Activated gamma-delta T cell (primary cell): ENCODE measurements around the gene MLH3.

ENCODE experiments used
- DNase-seq: peaks from one replicate; lab custom pipeline; 2025; lab: John Stamatoyannopoulos, UW

The MLH3 gene

GRCh38 chr14:74984236-74985027 is 66.8 kb downstream of the MLH3 start:
- DNase-seq, result no peak

DNA sequence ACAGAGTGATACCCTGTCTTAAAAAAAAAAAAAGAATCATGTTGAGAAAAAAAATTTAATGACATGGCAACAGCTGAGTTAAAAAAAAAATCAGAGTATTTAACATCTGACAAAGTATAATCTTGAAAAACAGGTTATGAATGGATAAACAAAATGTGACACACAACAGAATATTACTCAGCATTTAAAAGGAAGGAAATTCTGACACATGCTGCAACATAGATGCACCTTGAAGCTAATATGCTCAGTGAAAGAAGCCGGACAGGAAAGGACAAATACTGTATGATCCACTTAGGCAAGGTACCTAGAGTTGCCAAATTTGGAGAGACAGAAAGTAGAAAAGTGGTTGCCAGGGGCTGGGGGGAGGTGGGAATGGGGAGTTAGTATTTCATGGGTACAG is 67.9 kb downstream of the MLH3 start:
- no peak for DNase-seq

DNA sequence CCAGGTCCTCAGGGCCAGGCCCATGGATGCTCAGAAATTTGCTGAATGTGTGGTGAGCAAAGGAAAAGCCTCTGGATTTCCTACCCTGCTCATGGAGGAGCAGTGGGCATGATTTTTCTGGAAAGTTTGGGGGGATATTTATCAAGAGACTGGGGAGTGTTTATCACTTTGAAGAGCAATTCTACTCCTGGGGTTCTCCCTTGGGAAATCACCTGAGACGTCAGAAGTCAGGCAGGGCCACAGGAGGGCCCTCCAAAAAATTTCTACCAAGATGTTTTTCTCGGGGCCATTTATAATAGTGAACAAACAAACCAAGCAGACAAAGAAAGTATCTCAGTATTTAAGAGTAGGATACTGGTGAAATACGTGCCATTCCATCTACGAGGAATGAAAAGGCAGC is 68.6 kb downstream of the MLH3 start:
- no peak for DNase-seq

GRCh38 chr14:74981833-74982232 is 69.4 kb downstream of the MLH3 start:
- DNase-seq, result no peak

DNA sequence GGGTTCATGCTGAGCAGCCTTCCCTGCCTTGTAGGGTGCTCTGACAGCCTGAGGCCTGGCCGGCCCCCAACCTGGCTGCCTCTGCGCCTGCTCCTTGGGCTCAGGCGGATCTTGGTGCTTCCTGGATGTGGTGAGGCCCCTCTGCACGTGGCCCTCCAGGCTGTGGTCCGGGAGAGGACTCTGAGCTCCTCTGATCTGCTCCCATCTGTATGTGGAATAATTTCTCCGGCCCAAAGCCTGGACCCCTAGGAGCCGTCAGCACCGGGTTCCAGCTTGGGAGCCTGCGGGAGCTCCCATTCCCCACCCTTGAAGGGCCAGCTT is 69.8 kb downstream of the MLH3 start:
- no peak for DNase-seq

DNA sequence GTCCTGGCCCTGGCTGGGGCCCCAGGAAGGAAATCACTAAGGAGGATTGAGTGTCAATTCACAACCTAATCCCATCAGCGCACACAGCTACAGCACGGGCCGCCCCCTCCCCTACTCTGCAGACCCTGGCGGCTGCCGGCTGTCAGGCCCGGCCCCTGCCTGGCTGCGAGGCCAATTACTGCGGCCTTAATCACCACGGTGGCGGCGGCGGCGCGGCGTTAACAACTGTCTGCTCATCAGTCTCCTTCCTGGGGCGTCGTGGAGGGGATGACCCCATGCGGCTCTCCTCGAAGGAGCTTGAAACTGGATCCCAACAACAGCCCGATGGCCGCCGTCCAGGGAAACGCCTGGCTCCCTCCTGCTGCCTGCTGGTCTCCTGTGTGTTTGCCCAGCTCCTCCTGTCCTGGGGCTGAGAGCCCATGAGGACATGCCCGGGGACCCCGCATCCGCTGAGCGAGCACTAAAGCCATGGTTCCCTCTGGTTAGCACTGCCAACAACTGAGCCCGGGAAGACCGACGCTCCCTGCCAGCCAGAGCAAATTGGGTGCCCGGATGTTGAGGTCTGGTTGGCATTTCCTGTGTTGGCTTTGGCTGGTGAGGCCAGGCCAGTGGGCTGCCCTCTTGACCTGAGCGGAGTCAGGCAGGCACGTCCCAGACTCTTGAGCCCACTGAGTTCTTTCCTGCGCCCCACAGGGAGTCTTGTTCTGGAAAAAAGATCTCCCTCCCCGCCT is 70.4 kb downstream of the MLH3 start:
- no peak for DNase-seq

- DNase-seq, result no peak
These were observed 70.9 kb downstream of the MLH3 start for GRCh38 chr14:74980398-74980730.

GRCh38 chr14:74979442-74980397 is 71.5 kb downstream of the MLH3 start:
- no peak for DNase-seq

GRCh38 chr14:74979029-74979428 is 72.2 kb downstream of the MLH3 start:
- no peak for DNase-seq

DNA sequence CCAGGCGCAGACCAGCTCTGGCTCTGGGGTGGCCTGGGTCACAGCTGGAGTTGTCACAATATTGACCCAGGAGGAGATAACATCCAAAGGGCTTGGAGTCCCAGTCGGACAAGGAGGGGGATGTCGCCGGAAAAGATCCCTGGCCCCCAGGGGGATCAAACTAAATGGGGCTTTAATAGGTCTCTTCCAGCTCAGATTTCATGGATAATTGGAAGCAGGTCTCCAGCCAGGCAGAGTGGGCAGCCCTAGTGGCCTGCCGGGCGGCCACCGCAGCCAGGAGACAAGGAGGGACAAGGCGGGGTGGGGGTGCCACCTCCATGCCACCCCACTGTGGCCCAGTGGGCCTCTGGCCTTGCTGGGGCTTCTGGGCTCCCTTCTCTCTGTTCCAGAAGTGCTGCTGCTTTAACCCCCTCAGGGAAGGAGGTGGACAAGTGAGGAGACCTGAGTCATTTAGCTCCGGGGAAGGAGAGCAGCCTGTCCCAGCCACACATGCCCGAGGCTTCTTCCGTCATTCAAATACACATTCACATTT is 72.8 kb downstream of the MLH3 start:
- no peak for DNase-seq

- no peak for DNase-seq
These were observed 73.3 kb downstream of the MLH3 start for GRCh38 chr14:74977901-74978385.

DNA sequence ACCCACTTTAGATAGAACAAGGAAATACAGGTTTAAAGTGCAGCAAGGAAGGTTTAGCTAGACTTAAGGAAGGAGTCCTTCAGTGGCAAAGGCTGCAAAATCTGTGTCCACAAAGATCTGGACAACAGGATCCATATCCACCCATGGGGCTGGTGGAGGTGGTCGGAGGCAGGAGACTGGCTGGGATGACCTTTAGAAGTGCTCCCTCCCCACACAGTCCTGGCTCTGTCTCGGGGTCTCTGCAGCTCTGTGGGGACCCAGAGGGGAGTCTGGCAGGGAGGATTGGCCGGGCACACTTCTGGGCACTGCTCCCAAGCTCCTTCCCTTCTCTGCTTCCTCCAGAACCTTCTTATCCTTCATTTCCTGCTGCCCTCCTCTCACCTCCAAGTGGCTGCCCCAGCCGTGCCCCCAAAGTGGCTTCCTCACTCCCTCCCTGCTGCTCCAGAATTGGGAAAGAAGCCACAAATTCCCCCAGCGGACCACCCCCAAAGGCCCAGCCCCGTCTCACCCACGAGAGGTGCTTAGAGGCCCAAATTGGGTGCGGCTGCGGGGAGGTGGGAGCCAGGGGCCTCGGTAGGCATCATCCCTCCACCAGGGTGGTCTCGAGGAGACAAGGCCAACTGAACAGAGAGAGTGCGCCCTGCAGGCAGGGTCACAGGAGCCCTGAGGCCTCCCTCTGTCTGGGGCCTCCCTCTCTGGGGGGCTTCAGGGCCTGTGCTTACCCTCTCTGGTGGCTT is 73.9 kb downstream of the MLH3 start:
- no peak for DNase-seq

GRCh38 chr14:74976264-74977113 is 74.8 kb downstream of the MLH3 start:
- no peak for DNase-seq

- DNase-seq, result no peak
These were observed 76.0 kb downstream of the MLH3 start for GRCh38 chr14:74975059-74975810.

GRCh38 chr14:74974364-74975058 is 76.8 kb downstream of the MLH3 start:
- no peak for DNase-seq

GRCh38 chr14:74973905-74974363 is 77.3 kb downstream of the MLH3 start:
- DNase-seq, result no peak

- no peak for DNase-seq
These were observed 78.1 kb downstream of the MLH3 start for GRCh38 chr14:74973003-74973653.

DNA sequence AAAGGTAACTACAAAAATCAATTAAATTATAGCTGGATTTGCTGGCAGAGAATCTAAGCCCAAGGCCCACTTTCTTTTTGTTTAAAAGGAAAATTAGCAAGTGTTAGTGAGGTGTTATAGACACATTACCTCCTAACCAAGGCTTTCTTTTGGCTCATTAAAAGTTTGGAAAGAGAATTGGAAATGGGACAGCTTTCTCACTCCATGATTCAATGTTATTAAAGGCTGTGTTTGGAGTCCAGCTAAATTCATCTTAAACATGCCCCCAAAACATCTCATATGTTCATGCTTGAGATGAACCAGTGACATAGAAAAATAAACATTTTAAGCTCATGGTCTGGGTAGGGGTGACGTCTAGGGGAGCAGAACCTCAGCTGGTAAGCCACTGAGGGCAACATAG is 82.5 kb downstream of the MLH3 start:
- DNase-seq, result no peak
